Measurements from ENCODE around the gene ADAMTS17.

The ADAMTS17 gene

GRCh38 chr15:100279849-100280248 lies 61.9 kb downstream of the ADAMTS17 start:
- H3K4me3 ChIP-seq (ENCODE audit: low read length) = no peak overlapping the region
- H3K36me3 ChIP-seq (replicated peaks; ENCODE audit: low read depth, low read length) = no peaks in the 10 kb centered on the region
- H4K20me1 ChIP-seq (ENCODE audit: insufficient read depth, low read length) = no peaks in the 10 kb centered on the region
- H3K4me1 ChIP-seq (ENCODE audit: low read length) = no peaks in the 10 kb centered on the region
- no peak overlapping the region for H3K4me2 ChIP-seq (ENCODE audit: low read length)
- no peaks in the 10 kb centered on the region for H3K9me3 ChIP-seq (ENCODE audit: insufficient read depth, low read length)
- H3K27me3 ChIP-seq (ENCODE audit: low read depth, low read length) = no peaks in the 10 kb centered on the region
- no peaks in the 10 kb centered on the region for H3K79me2 ChIP-seq (ENCODE audit: low read length)
- no peak overlapping the region for H3K27ac ChIP-seq (ENCODE audit: low read length)
- H3K9ac ChIP-seq (ENCODE audit: low read length) = no peak overlapping the region
- no peak overlapping the region for H2AFZ ChIP-seq (ENCODE audit: low read depth, low read length)
- no peak for TF ChIP-seq EZH2phosphoT487 (IDR thresholded peaks at IDR 0.05; ENCODE audit: low read depth)
- TF ChIP-seq CTCF (IDR thresholded peaks at IDR 0.05; ENCODE audit: low read depth, low read length) = no peak

GRCh38 chr15:100279446-100279845 lies 62.3 kb downstream of the ADAMTS17 start:
- no peak overlapping the region for H3K4me3 ChIP-seq (ENCODE audit: low read length)
- TF ChIP-seq EZH2phosphoT487 (IDR thresholded peaks at IDR 0.05; ENCODE audit: low read depth) (no peak), CTCF (IDR thresholded peaks at IDR 0.05; ENCODE audit: low read depth, low read length) (no peak)
- no peak overlapping the region for H3K27ac ChIP-seq (ENCODE audit: low read length)
- H3K4me2 ChIP-seq (ENCODE audit: low read length) = no peak overlapping the region
- H3K79me2 ChIP-seq (ENCODE audit: low read length) = no peaks in the 10 kb centered on the region
- H4K20me1 ChIP-seq (ENCODE audit: insufficient read depth, low read length) = no peaks in the 10 kb centered on the region
- no peaks in the 10 kb centered on the region for H3K4me1 ChIP-seq (ENCODE audit: low read length)
- no peak overlapping the region for H3K9ac ChIP-seq (ENCODE audit: low read length)
- no peaks in the 10 kb centered on the region for H3K36me3 ChIP-seq (replicated peaks; ENCODE audit: low read depth, low read length)
- no peaks in the 10 kb centered on the region for H3K27me3 ChIP-seq (ENCODE audit: low read depth, low read length)
- H2AFZ ChIP-seq (ENCODE audit: low read depth, low read length) = no peak overlapping the region
- no peaks in the 10 kb centered on the region for H3K9me3 ChIP-seq (ENCODE audit: insufficient read depth, low read length)

GRCh38 chr15:100278596-100279380 lies 63.0 kb downstream of the ADAMTS17 start:
- H3K27ac ChIP-seq (ENCODE audit: low read length) = no peak overlapping the region
- H3K4me3 ChIP-seq (ENCODE audit: low read length) = no peak overlapping the region
- H2AFZ ChIP-seq (ENCODE audit: low read depth, low read length) = no peak overlapping the region
- H3K9me3 ChIP-seq (ENCODE audit: insufficient read depth, low read length) = no peaks in the 10 kb centered on the region
- H3K9ac ChIP-seq (ENCODE audit: low read length) = no peak overlapping the region
- TF ChIP-seq CTCF (IDR thresholded peaks at IDR 0.05; ENCODE audit: low read depth, low read length) = no peak
- TF ChIP-seq EZH2phosphoT487 (IDR thresholded peaks at IDR 0.05; ENCODE audit: low read depth) = no peak
- H3K79me2 ChIP-seq (ENCODE audit: low read length) = no peaks in the 10 kb centered on the region
- no peaks in the 10 kb centered on the region for H3K27me3 ChIP-seq (ENCODE audit: low read depth, low read length)
- no peaks in the 10 kb centered on the region for H3K36me3 ChIP-seq (replicated peaks; ENCODE audit: low read depth, low read length)
- H4K20me1 ChIP-seq (ENCODE audit: insufficient read depth, low read length) = no peaks in the 10 kb centered on the region
- H3K4me1 ChIP-seq (ENCODE audit: low read length) = no peaks in the 10 kb centered on the region
- no peak overlapping the region for H3K4me2 ChIP-seq (ENCODE audit: low read length)

- TF ChIP-seq EZH2phosphoT487 (IDR thresholded peaks at IDR 0.05; ENCODE audit: low read depth) (no peak), CTCF (IDR thresholded peaks at IDR 0.05; ENCODE audit: low read depth, low read length) (no peak)
- H3K9me3 ChIP-seq (ENCODE audit: insufficient read depth, low read length) = peaks cover 4% of the 10 kb centered on the region; the same call in 1 of the 2 replicates
These were observed 64.5 kb downstream of the ADAMTS17 start for GRCh38 chr15:100277087-100277855.

More at GRCh38 chr15:100277087-100277855, 64.5 kb downstream of the ADAMTS17 start:
- no peaks in the 10 kb centered on the region for H3K36me3 ChIP-seq (replicated peaks; ENCODE audit: low read depth, low read length)
- H3K4me3 ChIP-seq (ENCODE audit: low read length) = no peak overlapping the region
- H3K9ac ChIP-seq (ENCODE audit: low read length) = no peak overlapping the region
- H3K4me2 ChIP-seq (ENCODE audit: low read length) = no peak overlapping the region
- no peak overlapping the region for H2AFZ ChIP-seq (ENCODE audit: low read depth, low read length)
- H3K79me2 ChIP-seq (ENCODE audit: low read length) = no peaks in the 10 kb centered on the region
- no peaks in the 10 kb centered on the region for H3K27me3 ChIP-seq (ENCODE audit: low read depth, low read length)
- H3K4me1 ChIP-seq (ENCODE audit: low read length) = no peaks in the 10 kb centered on the region
- H4K20me1 ChIP-seq (ENCODE audit: insufficient read depth, low read length) = no peaks in the 10 kb centered on the region
- H3K27ac ChIP-seq (ENCODE audit: low read length) = no peak overlapping the region

All from OCI-LY3 (cell line).